Measurements from ENCODE around the gene LMX1B. TPM values are rescaled to one million over a fixed set of nuclear protein-coding genes. Genes with fewer than 3 reads are reported as not detected.
A peak's percentile ranks its signal among the peaks of the same experiment; 100 is the strongest.

LMX1B gene
- total RNA-seq, 2 donors from 2014 or later, result not detected

DNA sequence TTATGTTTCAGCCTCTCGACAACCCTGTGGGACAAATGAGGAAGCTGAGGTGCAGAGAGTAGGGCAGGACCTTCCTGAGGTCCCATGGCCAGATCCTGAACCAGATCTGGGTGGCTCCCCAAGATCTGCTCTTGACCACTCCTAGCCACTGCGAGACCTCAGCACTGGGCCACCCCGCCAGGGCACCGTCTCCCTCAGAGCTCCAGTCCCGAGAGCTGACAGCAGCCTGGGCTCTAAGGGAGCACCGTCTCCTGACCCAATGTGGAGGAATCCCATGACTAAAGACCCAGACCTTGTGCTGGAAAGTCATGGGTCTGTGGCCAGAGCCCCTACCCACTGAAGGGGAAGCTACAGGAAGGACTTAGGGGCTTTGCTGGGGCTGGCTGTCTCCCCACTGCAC lies 4.5 kb upstream of the LMX1B start:
- Mint-ChIP-seq H3K4me3 (no peak overlapping the region), H3K9me3 (no peaks in the 10 kb centered on the region), H3K36me3 (peaks cover 6% of the 10 kb centered on the region), H3K27me3 (peaks cover 26 to 31% of the 10 kb centered on the region in 2 donors), H3K4me1 (ENCODE audit: low read depth in 2 of 2) (peaks cover 9 to 11% of the 10 kb centered on the region in 2 donors), H3K27ac (no peak overlapping the region)
- no peak for ATAC-seq
- DNase-seq (ENCODE audit: low spot score), result no peak

DNA sequence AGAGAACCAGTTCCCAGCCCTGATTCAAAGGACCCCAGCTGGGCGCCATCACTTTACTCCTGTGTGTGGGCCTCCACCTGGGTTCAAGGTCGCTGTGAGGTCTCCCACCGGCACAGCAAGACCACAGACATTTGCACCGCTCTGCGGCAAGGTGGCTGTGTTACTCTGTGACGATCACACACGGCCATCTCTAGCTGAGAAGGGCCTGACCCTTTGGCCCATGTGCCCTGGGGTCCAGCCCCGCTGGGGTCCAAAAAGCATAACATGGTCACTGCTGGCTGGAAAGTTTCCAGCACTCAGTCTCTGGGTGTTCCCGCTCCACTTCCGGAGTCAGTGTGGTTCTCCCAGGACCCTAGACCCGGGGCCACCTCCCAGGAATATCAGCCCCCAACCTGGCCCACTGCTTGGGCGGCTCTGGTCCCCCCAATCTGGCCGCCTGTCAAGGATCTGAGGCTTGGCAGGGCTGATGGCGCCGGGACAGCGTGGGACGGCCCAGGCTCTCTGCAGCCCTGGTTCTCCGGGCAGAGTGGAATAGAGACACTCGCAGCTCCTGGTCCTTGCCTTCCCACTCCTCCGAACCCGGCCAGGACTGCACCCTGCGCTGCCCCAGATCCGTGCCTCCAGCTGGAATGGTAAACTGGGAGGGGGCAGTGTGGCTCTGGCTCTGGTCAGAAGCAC lies 3.9 kb upstream of the LMX1B start:
- ATAC-seq (no peak), DNase-seq (ENCODE audit: low spot score) (no peak)
- peaks cover 11 to 13% of the 10 kb centered on the region in 2 donors for H3K4me1 Mint-ChIP-seq (ENCODE audit: low read depth in 2 of 2)
- peaks cover 6% of the 10 kb centered on the region for H3K36me3 Mint-ChIP-seq
- no peak overlapping the region for H3K4me3 Mint-ChIP-seq
- peaks cover 25 to 35% of the 10 kb centered on the region in 2 donors for H3K27me3 Mint-ChIP-seq
- no peak overlapping the region for H3K27ac Mint-ChIP-seq
- no peaks in the 10 kb centered on the region for H3K9me3 Mint-ChIP-seq

DNA sequence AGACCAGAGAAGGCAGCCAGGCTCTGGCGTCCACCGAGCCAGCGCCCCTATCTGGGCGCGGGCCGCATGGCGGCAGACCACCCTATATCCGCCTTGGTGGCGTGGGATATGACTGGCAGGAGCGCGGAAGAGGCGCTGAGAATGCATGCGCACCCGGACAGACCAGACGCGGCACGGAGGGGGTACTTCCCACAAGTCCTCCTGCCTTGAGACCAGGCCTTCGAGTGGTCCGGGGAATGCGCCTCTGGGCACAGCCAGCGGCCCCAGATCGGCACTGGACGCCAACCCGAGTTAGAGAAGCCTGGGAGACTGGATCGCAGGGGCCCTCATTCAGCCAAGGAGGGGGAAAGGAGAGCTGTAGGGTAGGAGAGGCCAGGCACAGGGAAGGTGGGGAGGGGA lies 2.5 kb upstream of the LMX1B start:
- ATAC-seq (no peak), DNase-seq (ENCODE audit: low spot score) (no peak)
- no peaks in the 10 kb centered on the region for H3K9me3 Mint-ChIP-seq
- no peak overlapping the region for H3K27ac Mint-ChIP-seq
- peak overlapping the region; percentile 15 for H3K4me3 Mint-ChIP-seq
- H3K27me3 Mint-ChIP-seq, result peaks cover 23 to 38% of the 10 kb centered on the region in 2 donors
- peaks cover 11 to 13% of the 10 kb centered on the region in 2 donors for H3K4me1 Mint-ChIP-seq (ENCODE audit: low read depth in 2 of 2)
- peaks cover 6% of the 10 kb centered on the region for H3K36me3 Mint-ChIP-seq

DNA sequence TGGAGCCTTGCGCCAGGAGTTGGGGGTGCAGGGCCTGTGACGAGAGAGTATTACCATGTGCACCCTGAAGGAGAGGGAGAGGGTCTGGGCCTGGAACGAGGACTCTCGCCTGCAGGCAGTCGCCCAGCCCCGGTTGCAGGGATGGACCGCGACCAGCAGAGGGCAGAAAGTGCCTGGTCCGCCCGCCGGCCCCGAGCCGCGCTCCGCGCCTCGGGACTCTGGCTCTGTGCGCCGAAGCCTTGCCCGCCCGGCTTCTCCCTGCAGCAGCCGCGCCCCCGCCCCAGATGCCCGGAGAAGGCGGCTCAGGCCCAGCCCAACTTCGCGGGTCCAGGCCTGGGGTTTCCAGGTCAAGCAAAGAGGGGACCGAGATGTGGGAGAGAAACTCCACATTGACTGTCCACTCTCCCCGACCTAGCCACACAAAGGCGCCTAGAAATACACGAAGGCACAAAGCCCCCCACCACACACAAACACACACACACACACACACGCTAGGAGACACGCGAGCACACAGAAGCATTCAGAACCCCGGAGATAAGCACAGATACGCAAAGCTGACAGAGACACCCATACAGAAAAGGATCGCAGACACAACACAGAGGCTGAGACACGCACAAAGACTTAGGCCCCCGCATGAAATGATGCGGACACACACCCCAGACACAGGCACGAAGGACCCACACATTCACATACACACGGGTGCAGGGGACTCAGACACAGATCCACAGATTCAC lies 2.0 kb upstream of the LMX1B start:
- peak; percentile 74 for DNase-seq (ENCODE audit: low spot score)
- H3K4me1 Mint-ChIP-seq (ENCODE audit: low read depth in 2 of 2), result peaks cover 11 to 13% of the 10 kb centered on the region in 2 donors
- H3K36me3 Mint-ChIP-seq, result peaks cover 6% of the 10 kb centered on the region
- ATAC-seq, result peak; percentile 69 to 83
- H3K9me3 Mint-ChIP-seq, result no peaks in the 10 kb centered on the region
- H3K27me3 Mint-ChIP-seq, result peaks cover 29 to 36% of the 10 kb centered on the region in 2 donors
- peak overlapping the region; percentile 68 for H3K4me3 Mint-ChIP-seq
- H3K27ac Mint-ChIP-seq, result no peak overlapping the region

DNA sequence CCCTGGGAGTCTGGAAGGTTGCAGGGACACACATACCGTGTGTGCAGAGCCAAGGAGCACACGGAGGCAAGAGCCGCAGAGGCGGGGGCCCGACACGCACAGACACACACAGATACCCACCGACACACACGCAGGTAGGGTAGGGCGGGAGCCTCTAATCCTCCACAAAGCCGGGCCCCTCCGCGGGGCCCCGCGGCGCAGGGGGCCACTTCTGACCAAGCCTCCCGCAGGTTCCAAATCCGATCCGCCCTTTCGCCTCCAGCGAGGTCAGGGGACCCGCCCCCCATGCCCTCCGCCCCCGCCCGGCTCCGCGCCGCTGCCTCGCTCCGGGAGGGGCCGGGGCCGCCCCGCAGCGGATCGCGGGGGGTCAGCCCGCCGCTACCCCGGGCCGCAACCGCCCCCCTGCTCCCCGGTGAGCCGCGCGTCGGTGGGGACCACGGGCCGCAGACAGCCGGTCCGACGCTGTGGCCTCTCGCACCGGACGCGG lies 1.4 kb upstream of the LMX1B start:
- no peak for DNase-seq (ENCODE audit: low spot score)
- Mint-ChIP-seq H3K9me3 (no peaks in the 10 kb centered on the region), H3K4me3 (peak overlapping the region; percentile 68), H3K27ac (no peak overlapping the region), H3K27me3 (peaks cover 34 to 36% of the 10 kb centered on the region in 2 donors), H3K4me1 (ENCODE audit: low read depth in 2 of 2) (peaks cover 11 to 15% of the 10 kb centered on the region in 2 donors), H3K36me3 (peaks cover 6% of the 10 kb centered on the region)
- no peak for ATAC-seq

DNA sequence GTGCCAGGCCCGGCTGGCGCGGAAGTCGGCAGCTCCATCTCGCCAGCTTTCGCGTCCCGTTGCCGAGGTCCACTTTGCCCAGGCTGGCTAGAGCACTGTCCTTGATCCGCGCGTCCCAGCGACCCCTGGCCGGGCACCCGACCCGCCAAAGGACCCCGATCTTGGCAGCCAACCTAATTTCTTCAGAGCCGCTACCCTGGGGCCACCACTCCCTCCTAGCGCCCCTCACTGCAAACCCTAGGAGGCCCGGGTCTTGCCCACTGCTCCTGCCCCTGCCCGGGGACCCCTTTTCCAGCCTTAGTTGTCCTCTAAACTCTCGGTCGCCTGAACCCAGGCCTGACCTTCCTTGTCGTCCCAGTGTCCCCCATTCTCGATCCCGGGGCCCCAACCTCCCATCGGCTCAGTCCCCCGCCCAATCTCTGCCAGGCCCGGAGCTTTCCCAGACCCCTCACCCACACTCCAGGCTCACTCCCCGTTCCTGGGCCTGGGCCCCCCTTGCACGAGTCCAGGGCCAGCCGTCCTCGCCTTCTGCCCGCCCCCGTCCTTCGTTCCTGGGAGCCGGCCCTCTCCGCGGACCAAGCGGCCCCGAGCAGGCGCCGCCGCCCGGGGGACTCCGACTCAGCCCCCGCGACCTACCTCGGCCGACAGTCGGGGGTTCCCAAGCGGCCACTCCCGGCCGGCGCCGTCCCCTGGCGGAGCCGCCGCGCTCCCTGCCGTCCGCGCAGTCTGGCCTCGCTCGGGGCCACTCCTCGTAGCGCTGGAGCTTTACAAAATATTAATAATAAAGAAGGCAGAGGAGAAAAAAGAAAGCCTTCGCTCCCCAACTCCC lies 701 bp upstream of the LMX1B start:
- Mint-ChIP-seq H3K27me3 (peaks cover 33 to 36% of the 10 kb centered on the region in 2 donors), H3K9me3 (no peaks in the 10 kb centered on the region), H3K4me3 (peak overlapping the region; percentile 58), H3K36me3 (peaks cover 6% of the 10 kb centered on the region), H3K4me1 (ENCODE audit: low read depth in 2 of 2) (peaks cover 11 to 15% of the 10 kb centered on the region in 2 donors), H3K27ac (no peak overlapping the region)
- ATAC-seq (no peak), DNase-seq (ENCODE audit: low spot score) (no peak)

DNA sequence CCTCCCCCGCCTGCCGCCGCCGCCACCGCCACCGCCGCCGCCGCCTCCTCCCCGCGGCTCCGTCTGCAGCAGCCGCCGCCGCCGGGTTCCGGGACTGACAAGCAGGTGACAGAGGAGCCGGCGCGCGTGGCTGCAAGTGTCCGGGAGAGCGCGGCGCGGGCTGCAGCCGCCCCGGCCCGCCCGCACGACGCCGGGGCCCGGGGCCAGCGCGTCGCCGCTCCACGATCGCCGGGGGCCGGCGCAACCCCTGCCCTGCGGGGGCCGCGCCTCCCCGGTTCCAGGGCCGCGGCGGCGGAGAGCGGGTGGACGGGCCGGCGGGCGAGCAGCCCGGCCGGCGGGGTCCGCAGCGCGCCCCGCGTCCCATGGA lies 343 bp downstream of the LMX1B start:
- no peak for DNase-seq (ENCODE audit: low spot score)
- Mint-ChIP-seq H3K4me1 (ENCODE audit: low read depth in 2 of 2) (peaks cover 11 to 21% of the 10 kb centered on the region in 2 donors), H3K36me3 (peaks cover 6% of the 10 kb centered on the region), H3K27ac (no peak overlapping the region), H3K9me3 (no peaks in the 10 kb centered on the region), H3K4me3 (no peak overlapping the region), H3K27me3 (peaks cover 36 to 41% of the 10 kb centered on the region in 2 donors)
- ATAC-seq, result no peak

DNA sequence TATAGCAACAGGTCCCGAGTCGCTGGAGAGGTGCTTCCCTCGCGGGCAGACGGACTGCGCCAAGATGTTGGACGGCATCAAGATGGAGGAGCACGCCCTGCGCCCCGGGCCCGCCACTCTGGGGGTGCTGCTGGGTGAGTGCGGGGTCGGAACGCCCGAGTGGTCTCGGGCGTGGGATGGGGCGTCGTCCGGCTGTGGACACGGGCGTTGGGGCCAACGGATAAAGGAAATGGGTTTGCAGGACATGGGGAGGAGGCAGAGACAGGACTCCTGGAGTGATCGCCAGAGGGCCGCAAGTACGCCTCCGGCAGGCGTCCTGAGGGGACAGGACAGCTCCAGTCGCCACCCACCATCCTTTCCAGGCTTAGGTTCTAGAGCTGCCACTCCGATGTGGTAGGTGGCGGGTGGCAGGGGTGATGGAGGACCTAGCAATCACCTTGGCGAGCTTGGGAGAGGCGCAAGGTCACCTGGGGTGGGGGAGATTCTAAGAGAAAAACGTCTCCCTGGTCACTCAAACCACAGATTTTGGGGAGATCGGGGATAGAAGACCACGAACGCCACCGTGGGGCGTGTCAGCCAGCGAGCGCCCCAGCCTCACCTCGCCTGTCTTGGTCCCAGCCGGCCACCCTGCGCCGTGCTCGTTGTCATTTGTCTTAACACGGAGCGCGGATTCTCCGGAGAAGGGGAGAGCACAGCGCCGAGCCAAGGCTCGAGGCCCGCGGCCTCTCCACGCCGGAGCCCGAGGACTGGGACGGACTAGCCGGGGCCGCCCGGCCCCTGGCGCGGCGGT lies 922 bp downstream of the LMX1B start:
- DNase-seq (ENCODE audit: low spot score) (no peak), ATAC-seq (no peak)
- peaks cover 6% of the 10 kb centered on the region for H3K36me3 Mint-ChIP-seq
- H3K27ac Mint-ChIP-seq, result no peak overlapping the region
- peak overlapping the region; percentile 25 for H3K4me3 Mint-ChIP-seq
- H3K27me3 Mint-ChIP-seq, result peaks cover 41 to 44% of the 10 kb centered on the region in 2 donors
- no peaks in the 10 kb centered on the region for H3K9me3 Mint-ChIP-seq
- peaks cover 11 to 21% of the 10 kb centered on the region in 2 donors for H3K4me1 Mint-ChIP-seq (ENCODE audit: low read depth in 2 of 2)

DNA sequence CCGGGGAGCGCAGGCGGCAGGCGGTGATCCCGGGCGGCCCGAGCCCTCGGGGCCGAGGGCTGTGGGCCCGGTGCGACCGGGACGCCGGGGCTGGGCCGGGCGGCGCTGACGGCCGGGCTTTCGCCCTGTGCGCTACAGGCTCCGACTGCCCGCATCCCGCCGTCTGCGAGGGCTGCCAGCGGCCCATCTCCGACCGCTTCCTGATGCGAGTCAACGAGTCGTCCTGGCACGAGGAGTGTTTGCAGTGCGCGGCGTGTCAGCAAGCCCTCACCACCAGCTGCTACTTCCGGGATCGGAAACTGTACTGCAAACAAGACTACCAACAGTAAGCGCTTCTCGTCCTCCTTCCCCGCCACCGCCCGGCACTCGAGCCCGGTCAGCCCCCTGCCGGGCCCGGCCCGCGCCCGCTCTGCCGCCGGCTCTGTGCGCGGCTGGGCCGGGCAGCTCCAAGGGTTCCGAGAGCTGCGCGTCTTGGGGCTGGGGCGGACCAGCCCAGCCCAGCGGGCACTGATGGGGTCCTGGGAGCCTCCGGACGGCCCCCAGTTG lies 1.6 kb downstream of the LMX1B start:
- Mint-ChIP-seq H3K4me3 (no peak overlapping the region), H3K36me3 (peaks cover 6% of the 10 kb centered on the region), H3K4me1 (ENCODE audit: low read depth in 2 of 2) (peaks cover 11 to 21% of the 10 kb centered on the region in 2 donors), H3K27ac (no peak overlapping the region), H3K9me3 (no peaks in the 10 kb centered on the region), H3K27me3 (peaks cover 43 to 50% of the 10 kb centered on the region in 2 donors)
- peak; percentile 63 to 67 for ATAC-seq
- no peak for DNase-seq (ENCODE audit: low spot score)

DNA sequence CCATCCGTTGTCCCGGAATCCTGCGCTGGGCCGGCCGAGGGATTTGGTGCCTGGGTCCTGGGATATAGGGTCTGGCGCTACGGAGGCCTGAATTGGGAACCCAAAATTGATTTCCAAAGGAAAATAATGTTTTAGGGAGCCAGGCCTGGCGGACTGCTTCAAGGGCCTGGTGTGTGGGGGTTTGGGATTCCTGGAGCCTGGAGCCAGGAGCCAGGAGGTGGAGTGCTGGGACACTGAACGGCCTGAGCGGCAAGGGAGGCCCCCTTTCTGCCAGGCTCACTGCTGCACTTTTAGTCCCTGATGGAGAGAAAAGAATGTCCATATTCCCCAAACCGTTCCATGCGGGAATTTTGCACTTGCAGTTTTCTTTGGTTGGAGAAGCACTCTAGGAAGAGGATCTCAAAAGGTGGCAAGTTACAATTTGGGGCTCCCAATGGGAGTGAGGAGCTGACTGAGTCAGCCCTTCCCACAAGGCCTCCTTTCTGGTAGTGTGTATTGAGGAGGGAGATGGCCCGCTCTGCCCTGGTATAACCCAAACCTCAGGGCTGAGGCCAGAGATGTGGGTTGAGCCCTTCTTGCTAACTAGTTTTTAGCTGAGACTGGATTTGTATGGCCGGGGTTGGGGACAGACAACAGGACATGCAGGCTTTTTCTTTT lies 2.2 kb downstream of the LMX1B start:
- no peaks in the 10 kb centered on the region for H3K9me3 Mint-ChIP-seq
- H3K36me3 Mint-ChIP-seq, result peaks cover 6% of the 10 kb centered on the region
- peaks cover 46 to 52% of the 10 kb centered on the region in 2 donors for H3K27me3 Mint-ChIP-seq
- no peak for ATAC-seq
- no peak overlapping the region for H3K27ac Mint-ChIP-seq
- no peak overlapping the region for H3K4me3 Mint-ChIP-seq
- no peak for DNase-seq (ENCODE audit: low spot score)
- H3K4me1 Mint-ChIP-seq (ENCODE audit: low read depth in 2 of 2), result peaks cover 11 to 21% of the 10 kb centered on the region in 2 donors

DNA sequence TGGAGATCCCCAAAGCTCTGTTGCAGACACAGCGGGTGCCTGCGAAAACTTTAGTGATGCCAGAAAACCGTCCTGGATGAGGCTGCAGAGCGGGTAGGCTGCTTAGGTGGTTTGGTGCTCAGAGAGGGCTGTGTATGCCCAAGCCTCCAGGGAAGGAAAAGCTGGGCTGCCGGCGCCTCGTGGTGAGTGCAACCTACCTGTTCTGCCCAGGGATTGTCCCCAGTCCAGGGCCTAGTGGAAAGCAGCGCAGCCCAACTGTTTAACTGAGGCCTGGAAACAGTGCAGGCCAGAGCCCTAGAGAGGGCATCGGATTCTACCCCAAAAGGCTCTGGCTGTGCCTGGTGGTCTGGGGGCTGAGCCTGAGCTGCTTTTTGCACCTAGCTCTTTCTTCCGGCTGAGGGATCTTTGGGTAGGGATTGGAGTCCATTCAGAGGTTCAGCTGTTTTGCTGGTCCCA lies 2.8 kb downstream of the LMX1B start:
- peaks cover 6% of the 10 kb centered on the region for H3K36me3 Mint-ChIP-seq
- H3K27me3 Mint-ChIP-seq, result peaks cover 44 to 52% of the 10 kb centered on the region in 2 donors
- H3K9me3 Mint-ChIP-seq, result no peaks in the 10 kb centered on the region
- H3K4me3 Mint-ChIP-seq, result no peak overlapping the region
- no peak for DNase-seq (ENCODE audit: low spot score)
- peaks cover 7 to 17% of the 10 kb centered on the region in 2 donors for H3K4me1 Mint-ChIP-seq (ENCODE audit: low read depth in 2 of 2)
- ATAC-seq, result no peak
- no peak overlapping the region for H3K27ac Mint-ChIP-seq

DNA sequence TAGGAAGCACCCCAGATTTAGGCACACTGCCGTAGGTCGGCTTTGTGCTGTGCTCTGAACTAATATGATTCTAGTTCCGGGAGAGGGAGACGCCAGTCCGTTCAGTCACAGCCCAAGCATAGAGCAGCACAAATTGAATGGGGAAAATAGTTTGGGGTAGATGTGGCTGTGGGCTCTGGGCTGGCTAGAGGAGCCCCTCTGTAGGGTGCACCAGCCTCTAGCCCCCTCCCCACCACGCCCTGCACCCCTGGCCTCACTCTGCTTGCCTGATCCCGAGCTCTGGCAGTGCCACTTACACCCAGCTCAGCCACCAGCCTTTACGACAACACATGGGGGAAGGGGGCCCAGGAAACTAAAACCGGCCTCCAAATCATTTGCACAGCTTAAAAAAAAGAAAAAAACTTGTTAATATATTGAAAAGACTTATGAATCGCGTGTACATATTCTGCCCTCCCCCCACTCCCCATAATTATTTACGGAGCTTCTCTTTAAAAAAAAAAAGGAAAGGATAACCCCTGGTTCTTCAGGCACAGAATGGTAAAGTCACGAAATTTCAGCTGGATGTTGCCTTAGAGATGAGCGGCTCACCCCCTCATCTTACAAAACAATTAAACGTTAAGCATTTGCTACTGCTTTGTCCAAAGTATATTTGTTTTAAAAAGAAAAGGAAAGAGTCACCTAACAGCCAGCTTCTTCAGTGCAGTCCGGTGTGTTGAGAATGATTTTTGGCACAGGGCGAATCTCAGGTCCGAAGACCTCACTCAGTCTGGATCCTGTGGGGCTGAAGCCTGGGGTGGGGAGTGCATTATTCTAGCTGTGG lies 3.5 kb downstream of the LMX1B start:
- no peak for ATAC-seq
- Mint-ChIP-seq H3K27ac (no peak overlapping the region), H3K36me3 (peaks cover under 1% of the 10 kb centered on the region), H3K27me3 (peaks cover 46 to 52% of the 10 kb centered on the region in 2 donors), H3K4me1 (ENCODE audit: low read depth in 2 of 2) (peaks cover under 1 to 12% of the 10 kb centered on the region in 2 donors), H3K9me3 (no peaks in the 10 kb centered on the region), H3K4me3 (no peak overlapping the region)
- DNase-seq (ENCODE audit: low spot score), result no peak
